ENCODE measurements around the gene RGL3.
"Not testable (repeated sequence)": the region's sequence is repeated elsewhere in the genome, so short reads cannot be mapped to it uniquely, and the experiment has no call there.

The RGL3 gene
- 0 reads per million in 2 donors for total RNA-seq

GRCh38 chr19:11418549-11419506 lies at the start of gene RGL3:
TSS of gene RGL3 (minus strand) at chr19:11419314. CDS start at chr19:11419278, 36 bp downstream.
- DNase-seq, result no peak

GRCh38 chr19:11468266-11468845 lies 49.2 kb upstream of the RGL3 start:
- DNase-seq, result not testable (repeated sequence)

DNA sequence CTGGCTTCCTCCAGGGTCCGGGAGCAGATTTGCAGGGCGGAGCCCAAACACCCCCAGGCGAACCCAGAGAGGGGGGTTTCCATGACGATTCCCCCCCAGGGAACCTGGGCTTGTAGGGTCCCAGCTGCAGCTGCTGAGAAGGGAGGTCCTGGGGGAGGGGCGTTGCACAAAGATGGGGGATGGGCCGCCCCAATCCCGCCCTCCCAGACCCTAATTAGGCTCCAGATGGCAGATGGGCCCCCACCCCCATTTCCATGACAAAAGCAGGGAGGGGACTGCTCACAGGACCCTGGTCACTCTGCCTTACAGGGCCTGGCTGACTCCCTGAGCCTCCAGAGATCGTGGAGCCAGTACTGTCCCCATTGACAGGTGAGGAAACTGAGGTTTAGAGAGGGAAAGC lies 46.5 kb upstream of the RGL3 start:
- no peak for DNase-seq

GRCh38 chr19:11464333-11465265 lies 45.5 kb upstream of the RGL3 start:
- DNase-seq, result no peak

DNA sequence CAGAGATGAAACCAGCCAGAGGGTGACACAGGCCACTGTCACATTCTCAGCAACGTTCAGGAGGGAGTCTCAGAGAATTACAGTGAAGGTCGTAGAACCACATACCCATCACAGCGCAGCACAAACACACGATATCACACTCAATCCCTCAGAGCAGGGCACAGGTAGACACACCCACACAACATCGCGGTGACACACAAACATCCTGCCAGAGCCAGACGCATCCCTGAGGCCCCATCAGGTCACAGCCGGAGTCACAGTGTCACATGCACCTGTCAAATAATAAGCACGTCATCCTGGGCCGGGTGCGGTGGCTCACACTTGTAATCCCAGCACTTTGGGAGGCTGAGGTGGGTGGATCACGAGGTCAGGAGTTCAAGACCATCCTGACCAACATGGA lies 44.3 kb upstream of the RGL3 start:
- peak in 1 of 5 experiments; percentile 55 for DNase-seq

DNA sequence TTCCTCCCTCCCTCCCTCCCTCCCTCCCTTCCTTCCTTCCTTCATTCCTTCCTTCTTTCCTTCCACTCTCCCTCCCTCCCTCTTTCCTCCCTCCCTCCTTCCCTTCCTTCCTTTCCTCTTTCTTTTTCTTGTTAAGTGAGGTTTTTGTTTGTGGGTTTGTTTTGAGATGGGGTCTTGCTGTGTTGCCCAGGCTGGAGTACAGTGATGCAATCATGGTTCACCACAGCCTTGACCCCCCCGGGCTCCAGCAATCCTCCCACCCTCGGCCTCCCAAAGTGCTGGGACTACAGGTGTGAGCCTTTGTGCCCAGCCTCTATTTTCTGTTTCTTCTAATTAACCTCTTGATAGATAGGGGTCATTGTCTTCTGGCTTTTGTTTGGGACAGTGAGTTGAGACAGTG lies 42.3 kb upstream of the RGL3 start:
- DNase-seq, result no peak

GRCh38 chr19:11460207-11460606 lies 41.1 kb upstream of the RGL3 start:
- no peak for DNase-seq

- DNase-seq, result not testable (repeated sequence)
Measured at GRCh38 chr19:11458912-11459311, 39.8 kb upstream of the RGL3 start.

GRCh38 chr19:11458236-11458900 lies 39.3 kb upstream of the RGL3 start:
- no peak for DNase-seq

DNA sequence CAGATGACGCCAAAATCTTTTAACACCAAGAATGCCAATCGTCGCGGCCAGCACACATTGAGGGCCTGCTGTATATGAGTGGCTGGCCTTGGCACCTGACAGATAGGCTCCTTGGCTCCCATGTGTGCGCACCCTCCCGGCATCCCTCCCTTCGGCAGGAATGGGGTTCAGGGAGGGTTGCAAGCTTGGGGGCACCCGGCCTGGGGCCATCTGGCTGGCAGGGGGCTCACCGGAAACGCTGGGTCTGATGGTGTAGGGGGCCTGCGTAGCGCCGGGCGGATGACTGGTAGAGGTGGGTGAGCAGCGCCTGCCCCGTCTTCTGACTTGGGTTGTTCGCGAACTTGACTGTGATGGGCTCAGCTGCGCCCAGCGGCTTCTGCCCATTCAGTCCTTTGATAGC lies 38.7 kb upstream of the RGL3 start:
- no peak for DNase-seq

DNA sequence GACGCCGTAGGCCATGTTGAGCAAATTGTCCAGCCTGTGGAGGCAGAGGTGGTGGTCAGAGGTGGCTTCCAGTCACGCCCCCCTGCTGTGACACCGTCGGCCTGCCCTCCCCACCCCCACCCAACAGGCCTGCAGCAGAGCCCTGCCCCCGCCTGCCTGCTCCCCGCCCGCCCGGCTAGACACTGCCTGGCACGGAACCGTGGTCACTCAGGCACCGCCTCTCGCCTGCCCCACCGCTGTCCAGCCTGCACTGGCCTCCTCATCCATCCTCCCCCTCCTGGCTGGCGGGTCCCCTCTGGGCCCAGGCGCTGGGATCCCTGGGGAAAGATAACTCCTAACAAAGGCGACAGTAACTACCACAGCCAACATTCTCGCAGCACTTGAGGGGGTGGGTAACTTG lies 38.0 kb upstream of the RGL3 start:
- no peak for DNase-seq

DNA sequence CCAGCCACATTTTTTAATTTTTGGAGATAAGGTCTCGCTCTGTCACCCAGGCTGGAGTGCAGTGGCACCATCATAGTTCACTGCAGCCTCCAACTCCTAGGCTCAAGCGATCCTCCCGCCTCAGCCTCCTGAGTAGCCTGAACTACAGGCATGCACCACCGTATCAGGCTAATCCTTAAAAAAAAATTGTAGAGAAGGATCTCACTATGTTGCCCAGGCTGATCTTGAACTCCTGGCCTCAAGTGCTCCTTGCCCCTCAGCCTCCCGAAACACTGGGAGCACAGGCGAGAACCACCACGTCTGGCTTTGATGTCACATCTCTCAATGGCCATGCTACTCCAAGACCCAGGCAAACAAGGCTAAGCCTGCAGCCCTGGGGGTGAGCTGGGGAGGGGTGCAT lies 37.5 kb upstream of the RGL3 start:
- DNase-seq, result no peak

DNA sequence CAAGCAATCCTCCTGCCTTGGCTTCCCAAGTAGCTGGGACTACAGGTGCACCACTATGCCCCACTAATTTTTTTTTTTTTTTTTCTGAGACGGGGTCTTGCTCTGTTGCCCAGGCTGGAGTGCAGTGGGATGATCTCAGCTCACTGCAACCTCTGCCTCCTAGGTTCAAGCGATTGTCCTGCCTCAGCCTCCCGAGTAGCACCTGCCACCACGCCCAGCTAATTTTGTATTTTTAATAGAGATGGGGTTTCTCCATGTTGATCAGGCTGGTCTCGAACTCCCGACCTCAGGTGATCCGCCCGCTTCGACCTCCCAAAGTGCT lies 36.1 kb upstream of the RGL3 start:
- DNase-seq, result not testable (repeated sequence)

DNA sequence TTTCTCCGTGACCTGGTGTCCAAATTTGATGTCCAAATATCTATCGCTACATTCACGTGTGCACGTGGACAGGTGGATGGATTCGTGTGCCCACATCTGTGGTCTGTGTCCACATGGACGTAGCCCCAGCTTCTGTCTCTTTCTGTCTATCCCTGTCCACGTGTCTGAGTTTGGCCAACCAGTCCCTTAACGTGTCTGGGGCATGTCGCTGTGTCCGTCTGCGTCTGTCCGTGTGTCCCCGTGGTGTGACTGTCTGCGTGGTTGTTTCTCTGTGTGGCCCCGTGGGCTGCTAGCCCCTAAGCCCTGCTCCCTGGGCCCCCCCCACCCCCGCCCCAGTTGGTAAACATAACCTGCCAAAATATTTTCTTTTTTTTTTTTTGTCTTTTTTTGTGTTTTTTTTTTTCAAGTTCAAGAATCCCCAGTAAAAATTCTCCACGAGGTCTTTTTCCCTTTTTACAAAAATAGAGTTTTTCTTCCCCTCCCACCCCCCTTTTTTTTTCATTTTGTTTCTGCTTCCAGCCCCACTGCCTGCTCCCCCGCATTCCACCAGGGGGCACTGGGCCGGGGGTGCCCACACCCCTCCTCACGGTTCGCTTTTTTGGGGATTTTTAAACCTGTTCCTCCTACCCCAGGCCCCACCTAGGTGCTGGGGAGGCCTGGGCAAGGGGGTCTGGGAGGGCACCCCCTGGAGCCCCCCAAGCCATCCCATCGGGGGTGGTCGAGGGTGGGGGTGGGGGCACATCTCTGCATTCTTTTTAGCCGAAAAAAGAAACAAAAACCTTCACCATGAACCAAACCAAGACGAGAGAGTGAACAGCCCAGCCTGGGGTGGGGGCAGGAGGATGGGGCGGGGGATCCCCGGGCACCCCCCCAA lies 34.6 kb upstream of the RGL3 start:
- peak in 1 of 5 experiments; percentile 21 for DNase-seq

DNA sequence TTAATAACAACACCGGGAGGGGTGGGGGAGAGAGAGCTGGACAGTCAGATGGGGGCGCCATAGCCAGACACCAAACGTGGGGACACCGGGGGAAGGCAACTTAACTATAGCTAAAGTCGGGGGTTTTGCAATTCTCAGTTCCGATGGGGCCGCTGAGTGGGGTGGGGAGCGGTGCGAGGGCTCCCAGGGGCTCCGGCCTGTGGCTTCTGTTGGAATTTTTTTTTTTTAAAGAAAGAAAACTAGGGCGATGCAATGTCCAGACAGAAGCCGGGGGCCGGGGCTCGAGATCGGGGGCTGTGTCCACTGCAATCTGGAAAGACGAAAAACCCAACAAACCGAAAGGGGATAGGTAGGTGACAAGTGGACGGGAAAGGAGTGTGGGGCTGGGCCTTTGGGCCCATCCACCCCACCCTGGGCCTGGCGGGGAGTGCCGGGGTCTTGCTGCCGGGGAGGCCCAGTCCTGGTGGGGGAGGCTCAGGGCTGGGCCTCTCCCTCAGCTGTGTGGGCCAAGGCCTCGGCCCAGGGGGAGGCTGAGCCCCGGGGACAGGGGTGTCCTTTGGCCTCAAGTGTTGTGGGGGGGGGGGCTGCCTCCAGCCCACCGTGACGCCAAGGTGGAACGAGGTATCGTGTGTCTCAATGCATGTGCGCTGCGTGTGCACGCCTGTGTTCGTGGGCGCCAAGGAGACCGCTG lies 33.7 kb upstream of the RGL3 start:
- no peak for DNase-seq

- no peak for DNase-seq
Measured at GRCh38 chr19:11451871-11452619, 32.9 kb upstream of the RGL3 start.

DNA sequence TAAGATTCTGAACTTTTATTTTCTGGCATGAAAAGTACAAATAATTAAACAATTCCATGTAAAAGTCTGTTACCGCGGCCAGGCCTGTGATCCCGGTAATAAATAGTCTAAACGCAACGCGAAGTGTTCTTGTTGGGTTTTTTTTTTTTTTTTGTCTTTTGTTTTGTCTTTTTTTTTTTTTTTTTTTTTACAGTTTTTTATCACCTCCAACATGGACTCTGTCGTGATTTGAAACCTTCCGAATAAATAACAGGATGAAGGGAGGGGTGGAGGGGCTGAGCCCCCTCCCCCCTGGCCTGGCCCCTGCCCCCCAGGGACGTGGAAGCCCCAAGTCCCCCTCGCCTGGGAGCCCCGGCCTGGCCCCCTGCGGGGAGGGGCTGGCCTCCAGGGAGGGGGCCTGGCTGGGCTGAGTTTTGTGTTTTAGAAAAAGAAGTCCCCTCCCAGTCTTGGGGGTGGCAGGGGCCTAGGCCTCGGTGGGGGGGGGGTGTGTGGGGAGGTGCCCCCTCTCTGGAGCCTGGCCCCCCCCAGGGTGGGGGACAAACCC lies 32.3 kb upstream of the RGL3 start:
- DNase-seq, result no peak

- DNase-seq, result no peak
Measured at GRCh38 chr19:11450570-11451326, 31.6 kb upstream of the RGL3 start.

DNA sequence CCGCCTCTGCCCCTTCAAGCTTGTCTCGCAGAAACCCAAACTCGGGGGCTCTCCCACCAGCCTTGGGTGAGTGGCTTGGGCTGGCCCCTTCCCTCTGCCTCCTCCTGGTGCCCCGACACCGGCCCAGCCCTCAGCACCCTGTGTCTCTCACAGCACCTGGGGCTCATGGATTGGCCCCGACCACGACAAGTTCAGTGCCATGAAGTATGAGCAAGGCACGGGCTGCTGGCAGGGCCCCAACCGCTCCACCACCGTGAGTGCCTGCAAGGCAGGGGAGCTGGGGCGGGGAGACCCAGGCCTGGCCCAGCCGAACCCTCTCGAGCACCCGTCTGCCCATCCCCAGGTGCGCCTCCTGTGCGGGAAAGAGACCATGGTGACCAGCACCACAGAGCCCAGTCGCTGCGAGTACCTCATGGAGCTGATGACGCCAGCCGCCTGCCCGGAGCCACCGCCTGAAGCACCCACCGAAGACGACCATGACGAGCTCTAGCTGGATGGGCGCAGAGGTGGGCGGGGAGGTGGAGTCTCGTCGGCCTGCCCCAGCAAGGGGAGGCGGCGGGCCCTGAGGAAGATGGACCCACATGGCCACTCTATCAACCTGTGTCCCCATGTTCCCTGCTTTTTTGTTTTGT lies 29.9 kb upstream of the RGL3 start:
- DNase-seq, result no peak

All from T-helper 2 cell (primary cell).